Thyroid gland (tissue), 4 donors: Measurements from ENCODE around the gene TAAR2. TPM values are rescaled to one million over a fixed set of nuclear protein-coding genes. Genes with fewer than 3 reads are reported as not detected.

Experiments used
- total RNA-seq, 4 donors: library from RNA; depleted of rRNA; stranded (reverse); fragments of >200 nt; gene quantifications; one replicate each; pipeline ENCODE4 v1.2.3, GENCODE V29; 2016

TAAR2 gene
- total RNA-seq, 4 donors from 2014 or later, result not detected

Other genes starting within 250 kb of the TAAR2 start
- 1 to 10 TPM; 1.3 to 3.8 (median 1.5) TPM for gene MOXD1, start 222.8 kb downstream of the TAAR2 start, total RNA-seq
- 10 to 100 TPM; 45.7 to 70.6 (median 53.2) TPM for gene STX7, start 111.2 kb downstream of the TAAR2 start, total RNA-seq
- gene TAAR9, start 86.0 kb downstream of the TAAR2 start, total RNA-seq, result not detected
- not detected for gene TAAR8, start 71.6 kb downstream of the TAAR2 start, total RNA-seq
- not detected for gene TAAR6, start 54.0 kb downstream of the TAAR2 start, total RNA-seq
- not detected for gene TAAR5, start 34.5 kb downstream of the TAAR2 start, total RNA-seq
- not detected for gene TAAR1, start 34.9 kb upstream of the TAAR2 start, total RNA-seq
- 1 to 10 TPM in 1 of 4 donors, under 1 TPM in 3; 0.46 to 5.8 (median 0.76) TPM for gene VNN1, start 89.8 kb upstream of the TAAR2 start, total RNA-seq
- gene VNN2, start 133.6 kb upstream of the TAAR2 start, total RNA-seq, result 1 to 10 TPM in 2 of 4 donors, under 1 TPM in 1, not detected in 1; 0.78 to 4.0 (median 1.2) TPM
- 10 to 100 TPM; 18.0 to 25.8 (median 23.5) TPM for gene SLC18B1, start 174.4 kb upstream of the TAAR2 start, total RNA-seq
- gene RPS12, start 190.3 kb upstream of the TAAR2 start, total RNA-seq, result 1,000 to 10,000 TPM in 3 of 4 donors, 100 to 1,000 TPM in 1; 790 to 1,916 (median 1,660) TPM